PC-9 (cell line): ENCODE measurements around the gene DEF6.

Source experiments
- CTCF ChIP-seq: fragments of 200-600 bp; sonication (generic); conservative IDR thresholded peaks from 2 replicates; pipeline ENCODE4 v1.6.1; 2017; ENCODE audit warnings: mixed run types, antibody characterized with exemption, mild to moderate bottlenecking, moderate library complexity
- EZH2 ChIP-seq: fragments of 200-600 bp; sonication (generic); IDR thresholded peaks from 2 replicates; pipeline ENCODE4 v1.8.0; 2017; ENCODE audit warnings: antibody characterized with exemption, low read depth

- TF ChIP-seq EZH2 (no peak), CTCF (peak; percentile 83)
These were observed 3.2 kb upstream of the DEF6 start for GRCh38 chr6:35294308-35294945.
